T follicular helper cell (primary cell): Measurements from ENCODE around the gene C1orf167.

Experiments
- DNase-seq: peaks from one replicate; pipeline ENCODE4 v3.0.0-alpha.2; 2020; ENCODE audit warnings: low read depth

The C1orf167 gene

GRCh38 chr1:11835441-11836225 is 73.6 kb downstream of the C1orf167 start:
- DNase-seq, result no peak

- DNase-seq, result no peak
These were observed 75.2 kb downstream of the C1orf167 start for GRCh38 chr1:11836955-11837766.

GRCh38 chr1:11837767-11838348 is 75.9 kb downstream of the C1orf167 start:
- no peak for DNase-seq

GRCh38 chr1:11838349-11839272 is 76.6 kb downstream of the C1orf167 start:
- peak; percentile 64 for DNase-seq
